Airway epithelial cell (primary cell): ENCODE results near the gene LPXN. TPM values are rescaled to one million over a fixed set of nuclear protein-coding genes. Genes with fewer than 3 reads are reported as not detected.

Experiments used
- total RNA-seq: library from RNA; depleted of rRNA; stranded (reverse); fragments of >200 nt; gene quantifications from 2 replicates; pipeline ENCODE4 v1.2.3, GENCODE V29; 2015

The LPXN gene
- total RNA-seq = 9.5 and 11.8 TPM in 2 replicates

GRCh38 chr11:58575377-58576020 is at the start of gene LPXN:
TSS of gene LPXN (minus strand) at chr11:58575856. CDS start at chr11:58575772, 84 bp downstream.

GRCh38 chr11:58622344-58622743 is 46.7 kb upstream of the LPXN start, which contains the start of gene CNTF:
TSS of gene CNTF (plus strand) at chr11:58622665. CDS start at chr11:58622753, 88 bp downstream.

GRCh38 chr11:58578635-58579191 is 3.1 kb upstream of the LPXN start, which contains the start of gene ZFP91:
TSS of gene ZFP91 (plus strand) at chr11:58579063. CDS start at chr11:58579282, 219 bp downstream.

GRCh38 chr11:58508005-58508404 is 67.7 kb downstream of the LPXN start, which contains the start of gene OR5B21:
TSS of gene OR5B21 (minus strand) at chr11:58508105. CDS start at chr11:58508105, 0 bp downstream.

Other genes starting within 250 kb of the LPXN start
- not detected in 2 replicates for gene OR5B17, start 216.8 kb downstream of the LPXN start, total RNA-seq
- not detected in 2 replicates for gene OR5B3, start 169.0 kb downstream of the LPXN start, total RNA-seq
- gene OR5B2, start 147.7 kb downstream of the LPXN start, total RNA-seq = not detected in 2 replicates
- gene OR5B12, start 133.6 kb downstream of the LPXN start, total RNA-seq = not detected in 2 replicates
- gene OR5B21, start 67.8 kb downstream of the LPXN start, total RNA-seq = not detected in 2 replicates
- gene ZFP91, start 3.2 kb upstream of the LPXN start, total RNA-seq = 30.9 and 38.4 TPM in 2 replicates
- 0.23 and 0.92 TPM in 2 replicates for gene CNTF, start 46.8 kb upstream of the LPXN start, total RNA-seq
- not detected in 2 replicates for gene GLYAT, start 156.1 kb upstream of the LPXN start, total RNA-seq